RCC 7860 (cell line): ENCODE data around the gene ELAVL3.
"Not testable (repeated sequence)": the region's sequence is repeated elsewhere in the genome, so short reads cannot be mapped to it uniquely, and the experiment has no call there.

Experiments used
- DNase-seq: peaks from one replicate; pipeline ENCODE4 v3.0.0-alpha.2; 2015; ENCODE audit warnings: low spot score
- FAIRE-seq: peaks from 2 replicates; lab custom pipeline; 2012; peaks lifted over from hg19 to GRCh38; lab: Jason Lieb, UNC

ELAVL3 gene

GRCh38 chr19:11461453-11461852 is 19.4 kb downstream of the ELAVL3 start:
- DNase-seq (no peak), FAIRE-seq (no peak)

GRCh38 chr19:11460207-11460606 is 20.6 kb downstream of the ELAVL3 start:
- DNase-seq: no peak
- FAIRE-seq: no peak

GRCh38 chr19:11458912-11459311 is 21.9 kb downstream of the ELAVL3 start:
- not testable (repeated sequence) for DNase-seq, FAIRE-seq

- DNase-seq (no peak), FAIRE-seq (no peak)
Observed at GRCh38 chr19:11458236-11458900, 22.5 kb downstream of the ELAVL3 start.

- no peak for DNase-seq
- FAIRE-seq: no peak
Observed at GRCh38 chr19:11457831-11458230, 23.0 kb downstream of the ELAVL3 start.

GRCh38 chr19:11457115-11457514 is 23.7 kb downstream of the ELAVL3 start:
- DNase-seq (no peak), FAIRE-seq (no peak)

GRCh38 chr19:11456659-11457058 is 24.2 kb downstream of the ELAVL3 start:
- FAIRE-seq (no peak), DNase-seq (no peak)

GRCh38 chr19:11455233-11455554 is 25.7 kb downstream of the ELAVL3 start:
- not testable (repeated sequence) for FAIRE-seq, DNase-seq

- no peak for FAIRE-seq
- no peak for DNase-seq
Observed at GRCh38 chr19:11453468-11454341, 27.1 kb downstream of the ELAVL3 start.

GRCh38 chr19:11452620-11453310 is 28.1 kb downstream of the ELAVL3 start:
- FAIRE-seq: no peak
- DNase-seq: no peak

- DNase-seq: no peak
- no peak for FAIRE-seq
Observed at GRCh38 chr19:11451871-11452619, 28.8 kb downstream of the ELAVL3 start.

GRCh38 chr19:11451327-11451870 is 29.4 kb downstream of the ELAVL3 start:
- FAIRE-seq (no peak), DNase-seq (no peak)

GRCh38 chr19:11450570-11451326 is 30.1 kb downstream of the ELAVL3 start:
- DNase-seq (no peak), FAIRE-seq (no peak)

GRCh38 chr19:11448923-11449554 is 31.8 kb downstream of the ELAVL3 start:
- DNase-seq (no peak), FAIRE-seq (no peak)

GRCh38 chr19:11448410-11448809 is 32.4 kb downstream of the ELAVL3 start:
- DNase-seq (no peak), FAIRE-seq (no peak)

- DNase-seq (no peak), FAIRE-seq (no peak)
Observed at GRCh38 chr19:11447347-11448262, 33.2 kb downstream of the ELAVL3 start.

GRCh38 chr19:11446652-11447301 is 34.1 kb downstream of the ELAVL3 start:
- FAIRE-seq: no peak
- no peak for DNase-seq

GRCh38 chr19:11446271-11446651 is 34.6 kb downstream of the ELAVL3 start:
- DNase-seq: no peak
- no peak for FAIRE-seq
